Tongue (tissue), 2 donors: ENCODE data around the gene DUSP5. TPM values are rescaled to one million over a fixed set of nuclear protein-coding genes. Genes with fewer than 3 reads are reported as not detected.
A peak's percentile ranks its signal among the peaks of the same experiment; 100 is the strongest.

Experiments used
- DNase-seq: peaks from one replicate; pipeline ENCODE4 v3.0.0-alpha.2; 2015
- total RNA-seq: library from RNA; depleted of rRNA; stranded (reverse); fragments of >200 nt; gene quantifications from one replicate; pipeline ENCODE4 v1.2.3, GENCODE V29; 2014

Gene DUSP5
- total RNA-seq, 1 donor from 2014 or later, result 10.5 TPM

DNA sequence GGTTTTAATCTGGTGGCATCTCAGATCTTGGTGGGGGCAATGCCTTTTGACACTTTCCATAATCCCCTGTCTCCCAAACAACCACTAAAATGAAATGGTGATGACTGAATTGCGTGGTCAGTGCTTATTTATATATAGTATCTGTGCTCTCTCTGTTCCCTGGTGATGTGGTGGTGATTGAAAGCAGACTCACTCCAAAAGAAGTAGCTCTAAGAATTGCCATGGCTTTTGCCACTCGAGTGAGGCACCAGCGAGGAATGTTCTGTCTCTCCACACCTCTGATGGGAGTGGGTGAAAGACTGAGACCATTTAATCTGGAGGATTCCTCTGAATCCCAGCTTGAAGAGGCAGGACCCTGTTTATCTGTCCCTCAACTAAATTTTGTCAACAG lies 2.8 kb downstream of the DUSP5 start:
- DNase-seq, result no peak

- peak; percentile 82 for DNase-seq
Measured at GRCh38 chr10:110501142-110501937, 3.6 kb downstream of the DUSP5 start.

DNA sequence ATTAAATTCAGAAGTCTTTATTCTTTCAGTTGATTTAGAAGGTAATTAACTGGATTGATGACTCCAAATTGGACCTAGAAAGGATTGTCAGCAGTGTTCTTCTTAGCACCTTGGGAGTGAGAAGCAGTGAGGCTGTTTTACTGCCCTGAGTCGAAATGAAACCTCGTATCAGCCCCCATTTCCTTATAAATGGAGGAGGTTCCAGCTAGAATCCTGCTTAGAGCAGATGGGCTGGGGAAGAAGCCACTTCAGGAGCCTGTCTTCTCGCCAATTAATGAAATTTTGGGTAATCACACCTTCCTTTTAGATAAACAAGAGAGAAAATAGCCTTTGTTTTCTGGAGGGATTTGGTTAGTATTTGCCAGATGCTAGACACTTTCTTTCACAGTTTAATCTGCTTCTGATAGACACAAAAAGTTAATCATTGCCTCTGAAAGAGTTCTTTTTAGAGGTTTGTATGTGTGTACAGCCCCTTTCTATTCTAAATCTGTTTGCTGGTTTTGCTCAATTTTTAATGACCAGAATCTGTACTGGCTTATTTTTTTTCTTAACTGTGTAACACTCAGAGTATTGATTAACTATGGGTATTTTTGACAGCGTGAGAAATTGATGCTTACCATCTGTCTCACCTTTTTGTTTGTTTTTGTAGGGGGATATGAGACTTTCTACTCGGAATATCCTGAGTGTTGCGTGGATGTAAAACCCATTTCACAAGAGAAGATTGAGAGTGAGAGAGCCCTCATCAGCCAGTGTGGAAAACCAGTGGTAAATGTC lies 4.6 kb downstream of the DUSP5 start:
- DNase-seq, result no peak

DNA sequence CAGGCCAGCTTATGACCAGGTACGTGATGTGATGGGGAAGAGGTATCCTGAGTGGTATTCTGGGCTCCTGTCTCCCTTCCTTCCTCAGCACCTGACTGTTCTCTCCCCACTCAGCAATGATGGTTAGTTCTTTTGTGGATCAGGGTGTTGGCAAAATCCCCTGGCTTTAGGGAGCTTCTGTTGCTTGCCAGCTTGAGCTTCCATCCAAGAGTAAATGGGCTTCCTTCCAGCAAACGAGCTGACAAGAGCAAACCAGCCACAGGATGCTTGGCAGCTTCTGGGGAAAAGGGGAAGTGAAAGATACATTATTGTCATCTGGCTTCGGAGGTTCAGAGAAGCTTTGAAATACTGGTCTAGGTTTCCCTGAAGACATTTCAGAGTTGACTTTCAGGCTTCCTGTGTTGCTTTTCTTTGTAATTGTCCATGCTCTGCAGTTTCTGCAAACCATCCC lies 5.2 kb downstream of the DUSP5 start:
- DNase-seq, result peak; percentile 82

GRCh38 chr10:110503528-110504110 lies 5.9 kb downstream of the DUSP5 start:
- DNase-seq, result no peak

DNA sequence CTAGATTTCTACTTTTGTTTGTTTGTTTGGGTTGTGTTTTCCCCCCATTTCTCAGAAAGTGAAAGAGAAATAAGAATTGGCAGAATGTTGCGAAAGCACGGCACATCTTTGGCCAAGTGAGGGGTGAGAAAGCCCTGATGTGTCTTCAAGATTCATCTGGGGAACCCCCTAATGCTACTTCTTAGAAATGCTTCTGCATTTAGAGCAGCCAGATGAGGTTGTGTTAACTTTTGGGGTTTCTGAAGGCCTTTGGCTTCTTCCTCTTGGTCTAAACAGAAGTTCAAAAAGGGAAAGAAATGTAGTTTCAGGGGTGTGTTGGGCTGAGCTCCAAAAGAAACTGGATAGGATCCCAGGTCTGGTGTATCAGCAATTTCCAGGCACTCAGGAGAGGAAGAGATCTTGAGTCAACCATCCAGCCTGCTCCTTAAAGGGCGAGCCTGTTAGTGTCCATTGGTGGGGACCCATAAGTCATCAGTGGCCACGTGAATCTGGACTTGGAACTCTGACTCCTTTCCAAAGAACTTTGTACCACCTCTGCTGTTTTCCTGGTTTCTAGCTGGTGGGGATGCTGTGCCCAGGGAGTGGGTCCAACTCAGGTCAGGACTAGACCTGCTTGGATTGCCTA lies 6.5 kb downstream of the DUSP5 start:
- DNase-seq, result no peak

DNA sequence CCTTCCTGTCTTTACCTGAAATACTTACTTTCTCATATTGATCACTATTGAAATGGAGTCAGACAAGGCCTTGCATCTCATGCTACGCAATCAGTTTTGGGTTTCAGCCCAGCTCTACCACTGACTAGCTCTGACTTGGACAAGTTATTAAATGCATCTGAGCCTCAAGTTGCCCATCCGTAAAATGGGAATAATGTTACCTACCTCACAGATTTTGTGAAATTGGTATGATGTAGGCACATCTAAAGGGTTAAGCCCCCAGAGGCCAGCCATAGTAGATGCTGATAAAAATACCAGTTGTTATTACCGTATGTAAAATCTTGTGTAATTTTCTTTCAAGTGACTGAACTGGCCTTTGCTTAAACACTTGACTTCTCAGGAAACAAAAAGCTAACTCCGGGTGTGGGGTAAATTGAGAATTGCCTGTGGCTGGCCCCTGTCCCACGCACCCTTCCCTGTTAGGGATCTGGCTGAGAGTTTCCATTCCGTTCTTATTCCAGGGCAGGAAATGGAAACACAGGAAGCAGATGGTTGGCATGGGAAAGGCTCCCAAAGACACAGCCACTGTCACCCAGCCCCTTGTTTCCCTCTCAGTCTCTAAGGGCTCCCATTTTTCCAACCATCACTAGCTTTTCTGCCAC lies 7.5 kb downstream of the DUSP5 start:
- no peak for DNase-seq

- no peak for DNase-seq
Measured at GRCh38 chr10:110506448-110506847, 8.7 kb downstream of the DUSP5 start.

GRCh38 chr10:110507346-110507745 lies 9.6 kb downstream of the DUSP5 start:
- DNase-seq, result no peak

- no peak for DNase-seq
Measured at GRCh38 chr10:110508159-110508788, 10.6 kb downstream of the DUSP5 start.

DNA sequence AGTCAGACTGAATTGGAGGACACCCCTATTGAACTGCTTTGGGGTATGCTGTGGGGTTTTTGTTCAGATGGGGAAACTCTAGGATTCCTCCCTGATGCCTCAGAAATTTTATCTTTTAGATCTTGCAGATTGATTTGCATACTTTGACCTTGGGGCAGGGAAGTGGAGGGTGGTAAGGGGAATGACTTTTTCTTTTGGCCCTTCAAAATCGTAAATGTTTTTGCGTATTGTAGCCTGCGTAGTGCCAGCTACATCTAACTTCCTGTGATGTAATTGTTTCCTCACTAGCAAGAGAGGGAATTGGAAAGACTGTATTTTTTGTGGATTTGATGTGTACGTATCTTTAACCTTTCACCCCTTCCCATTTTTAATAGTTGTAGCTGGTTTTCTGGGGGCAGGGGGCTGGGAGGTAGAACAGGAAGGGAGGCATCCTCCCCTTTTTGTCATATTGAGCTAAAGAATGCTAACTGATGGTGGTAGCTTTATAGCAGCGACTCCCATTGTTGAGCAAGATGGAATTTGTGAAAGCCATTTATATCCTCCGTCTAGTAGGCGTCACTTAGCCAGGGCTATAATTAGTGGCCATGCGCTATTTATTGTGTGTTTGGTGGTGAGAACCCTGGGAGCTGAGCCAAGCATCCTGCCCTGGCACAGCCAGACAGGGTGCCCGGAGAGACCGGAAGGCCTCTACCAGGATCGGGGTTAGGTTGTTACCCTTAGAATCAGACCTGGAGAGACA lies 11.3 kb downstream of the DUSP5 start:
- DNase-seq, result no peak

- DNase-seq, result no peak
Measured at GRCh38 chr10:110509560-110509959, 11.9 kb downstream of the DUSP5 start.

GRCh38 chr10:110510086-110510485 lies 12.4 kb downstream of the DUSP5 start:
- DNase-seq, result no peak

DNA sequence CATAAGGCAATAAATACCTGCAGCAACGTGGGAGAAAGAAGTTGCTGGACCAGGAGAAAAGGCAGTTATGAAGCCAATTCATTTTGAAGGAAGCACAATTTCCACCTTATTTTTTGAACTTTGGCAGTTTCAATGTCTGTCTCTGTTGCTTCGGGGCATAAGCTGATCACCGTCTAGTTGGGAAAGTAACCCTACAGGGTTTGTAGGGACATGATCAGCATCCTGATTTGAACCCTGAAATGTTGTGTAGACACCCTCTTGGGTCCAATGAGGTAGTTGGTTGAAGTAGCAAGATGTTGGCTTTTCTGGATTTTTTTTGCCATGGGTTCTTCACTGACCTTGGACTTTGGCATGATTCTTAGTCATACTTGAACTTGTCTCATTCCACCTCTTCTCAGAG lies 13.0 kb downstream of the DUSP5 start:
- DNase-seq, result no peak

GRCh38 chr10:110511734-110512449 lies 14.2 kb downstream of the DUSP5 start:
- no peak for DNase-seq

DNA sequence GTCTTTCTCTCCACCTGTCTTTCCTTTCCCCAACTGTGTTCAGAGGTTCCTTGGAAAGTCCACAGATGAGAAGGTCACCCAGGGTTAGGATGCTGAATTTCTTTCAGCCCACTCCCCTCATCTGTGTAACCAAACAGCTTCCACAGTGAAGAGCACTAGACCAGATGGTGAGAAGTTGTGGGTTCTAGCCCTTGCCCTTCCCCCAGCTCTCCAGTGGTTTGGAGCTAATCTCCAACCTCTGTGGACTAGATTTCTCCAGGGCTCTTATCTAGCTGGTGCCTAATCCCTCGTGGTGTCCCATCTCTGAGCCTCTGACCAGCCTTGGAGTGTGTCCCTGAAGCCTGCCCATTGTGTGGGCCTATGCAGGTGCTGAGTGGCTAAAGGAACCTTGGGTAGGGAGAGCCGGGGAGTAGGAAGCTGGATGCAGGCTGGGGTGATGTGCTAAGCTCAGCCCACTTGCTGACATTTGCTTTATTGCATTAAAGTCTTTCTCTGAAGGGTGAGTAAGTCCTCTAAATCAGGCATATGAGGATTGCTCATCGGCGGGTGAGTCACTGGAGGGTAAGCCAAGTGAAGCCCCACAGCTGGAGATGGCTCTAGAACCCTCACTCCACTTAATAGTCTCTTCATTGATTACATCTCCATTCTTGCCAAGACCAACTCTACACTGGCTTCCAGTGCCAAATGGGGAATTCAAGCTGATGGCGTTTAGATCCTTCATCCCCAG lies 14.9 kb downstream of the DUSP5 start:
- no peak for DNase-seq

- no peak for DNase-seq
Measured at GRCh38 chr10:110513949-110514348, 16.2 kb downstream of the DUSP5 start.

GRCh38 chr10:110514848-110515247 lies 17.1 kb downstream of the DUSP5 start:
- no peak for DNase-seq

DNA sequence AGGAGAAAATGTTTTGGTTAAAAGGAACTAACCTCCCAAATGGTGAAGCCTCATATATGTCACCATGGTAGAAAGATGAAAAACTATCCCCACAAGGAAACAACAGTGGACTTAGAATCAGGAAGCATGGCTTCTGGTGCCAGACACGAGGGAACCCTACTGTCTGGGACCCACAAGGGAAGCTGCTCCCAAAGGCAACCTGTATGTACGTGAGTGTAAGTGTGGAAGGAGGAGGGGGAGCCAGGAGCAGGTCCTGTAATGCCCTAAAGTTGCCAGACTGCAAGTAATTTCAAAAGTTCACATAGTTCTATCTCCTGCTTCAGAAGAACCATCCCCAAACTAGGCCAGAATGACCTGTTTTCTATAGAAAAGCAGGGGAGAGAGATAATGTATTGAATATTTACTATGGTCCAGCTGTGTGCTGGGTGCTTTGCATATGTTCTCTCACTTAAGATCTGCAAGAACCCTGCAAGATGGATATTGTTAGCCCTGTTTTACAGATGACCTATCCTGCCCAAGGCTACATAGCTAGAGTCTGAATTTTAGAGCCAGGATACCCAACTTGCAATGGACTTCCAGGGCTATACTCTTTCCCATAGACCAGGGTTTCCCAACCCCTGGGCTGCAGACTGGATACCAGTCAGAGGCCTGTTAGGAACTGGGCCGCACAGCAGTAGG lies 19.2 kb downstream of the DUSP5 start:
- DNase-seq, result no peak
